GM21723 (cell line): ENCODE data around the gene SPINT3.
A peak's percentile ranks its signal among the peaks of the same experiment; 100 is the strongest.
"Not testable (repeated sequence)": the region's sequence is repeated elsewhere in the genome, so short reads cannot be mapped to it uniquely, and the experiment has no call there.

Experiments used
- ATAC-seq: cut with Tn5 transposase; IDR thresholded peaks from one replicate; pipeline ENCODE4 v1.9.1; 2021; ENCODE audit warnings: mild to moderate bottlenecking, moderate library complexity; ENCODE audit not compliant: unreplicated experiment

SPINT3 gene

GRCh38 chr20:45503403-45503802, 12.0 kb downstream of the SPINT3 start:
- no peak for ATAC-seq

- ATAC-seq, result no peak
Measured at GRCh38 chr20:45502561-45502960, 12.9 kb downstream of the SPINT3 start.

GRCh38 chr20:45501600-45501999, 13.8 kb downstream of the SPINT3 start:
- no peak for ATAC-seq

- ATAC-seq, result no peak
Measured at GRCh38 chr20:45500022-45500421, 15.4 kb downstream of the SPINT3 start.

GRCh38 chr20:45497971-45498494, 17.4 kb downstream of the SPINT3 start:
- no peak for ATAC-seq

- ATAC-seq, result no peak
Measured at GRCh38 chr20:45496166-45496565, 19.3 kb downstream of the SPINT3 start.

GRCh38 chr20:45495501-45495941, 19.9 kb downstream of the SPINT3 start:
- ATAC-seq, result no peak

GRCh38 chr20:45489083-45489531, 26.3 kb downstream of the SPINT3 start:
- ATAC-seq, result no peak

GRCh38 chr20:45487231-45487635, 28.2 kb downstream of the SPINT3 start:
- no peak for ATAC-seq

- no peak for ATAC-seq
Measured at GRCh38 chr20:45485388-45485787, 30.0 kb downstream of the SPINT3 start.

GRCh38 chr20:45484676-45485075, 30.7 kb downstream of the SPINT3 start:
- ATAC-seq, result no peak

- no peak for ATAC-seq
Measured at GRCh38 chr20:45479822-45480221, 35.6 kb downstream of the SPINT3 start.

GRCh38 chr20:45477530-45478148, 37.8 kb downstream of the SPINT3 start:
- ATAC-seq, result not testable (repeated sequence)

GRCh38 chr20:45472286-45472685, 43.1 kb downstream of the SPINT3 start:
- ATAC-seq, result not testable (repeated sequence)

GRCh38 chr20:45470937-45471336, 44.5 kb downstream of the SPINT3 start:
- no peak for ATAC-seq

- ATAC-seq, result peak; percentile 77
Measured at GRCh38 chr20:45470262-45470931, 45.0 kb downstream of the SPINT3 start.

GRCh38 chr20:45469336-45470261, 45.8 kb downstream of the SPINT3 start, which contains the start of gene WFDC2:
WFDC2 (plus strand) TSS chr20:45469753; CDS start chr20:45469782, 29 bp downstream.
- ATAC-seq, result no peak

- ATAC-seq, result no peak
Measured at GRCh38 chr20:45467861-45468260, 47.6 kb downstream of the SPINT3 start.

GRCh38 chr20:45467172-45467571, 48.2 kb downstream of the SPINT3 start:
- ATAC-seq, result no peak

GRCh38 chr20:45465491-45466266, 49.7 kb downstream of the SPINT3 start:
- ATAC-seq, result no peak
